Hematopoietic multipotent progenitor cell treated with erythropoietin and hydrocortisone succinate and interleukin-3 and kit ligand, for 15 days (in vitro differentiated cells): ENCODE data around the gene CDH26.

ENCODE experiments used
- DNase-seq: peaks from one replicate; pipeline ENCODE4 v3.0.0-alpha.2; 2015; ENCODE audit warnings: low spot score

The CDH26 gene

GRCh38 chr20:60063739-60064380 lies 105.6 kb downstream of the CDH26 start:
- DNase-seq, result no peak
